Fibroblast of pulmonary artery (primary cell): ENCODE measurements around the gene KIAA0930.
"Not testable (repeated sequence)": the region's sequence is repeated elsewhere in the genome, so short reads cannot be mapped to it uniquely, and the experiment has no call there.

Source experiments
- DNase-seq: peaks from one replicate; pipeline ENCODE4 v3.0.0-alpha.2; 2010; ENCODE audit warnings: low read depth
- H3K4me3 ChIP-seq: replicated peaks from 2 replicates; pipeline ENCODE4 v1.5.1; 2011; ENCODE audit warnings: low read depth, mild to moderate bottlenecking, control low read depth, low read length, moderate library complexity
- TF ChIP-seq, protein P1 (sequence below): IDR thresholded peaks from 2 replicates; pipeline ENCODE4 v1.5.1; 2011; ENCODE audit warnings: mild to moderate bottlenecking, control low read depth, low read length, inconsistent platforms; ENCODE audit errors: missing control alignments

Gene KIAA0930

DNA sequence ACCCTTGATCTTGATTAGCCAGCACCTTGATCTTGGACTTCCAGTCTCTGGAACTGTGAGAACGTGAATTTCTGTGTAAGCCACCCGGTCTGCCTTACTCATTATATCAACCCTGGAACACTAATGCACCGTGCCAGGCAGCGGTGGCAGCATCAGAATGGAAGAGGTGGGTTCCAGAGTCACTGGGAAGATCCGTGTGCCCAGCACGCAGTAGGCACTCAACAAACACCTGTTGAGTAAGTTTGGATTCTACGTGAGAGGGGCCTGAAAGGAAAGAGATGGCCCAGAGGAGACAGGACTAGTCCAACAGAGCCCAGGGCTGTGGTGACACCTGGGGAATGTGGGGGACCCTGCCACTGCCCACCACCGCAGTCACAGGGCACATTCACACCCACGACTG is 37.4 kb upstream of the KIAA0930 start:
- TF ChIP-seq, protein P1, sequence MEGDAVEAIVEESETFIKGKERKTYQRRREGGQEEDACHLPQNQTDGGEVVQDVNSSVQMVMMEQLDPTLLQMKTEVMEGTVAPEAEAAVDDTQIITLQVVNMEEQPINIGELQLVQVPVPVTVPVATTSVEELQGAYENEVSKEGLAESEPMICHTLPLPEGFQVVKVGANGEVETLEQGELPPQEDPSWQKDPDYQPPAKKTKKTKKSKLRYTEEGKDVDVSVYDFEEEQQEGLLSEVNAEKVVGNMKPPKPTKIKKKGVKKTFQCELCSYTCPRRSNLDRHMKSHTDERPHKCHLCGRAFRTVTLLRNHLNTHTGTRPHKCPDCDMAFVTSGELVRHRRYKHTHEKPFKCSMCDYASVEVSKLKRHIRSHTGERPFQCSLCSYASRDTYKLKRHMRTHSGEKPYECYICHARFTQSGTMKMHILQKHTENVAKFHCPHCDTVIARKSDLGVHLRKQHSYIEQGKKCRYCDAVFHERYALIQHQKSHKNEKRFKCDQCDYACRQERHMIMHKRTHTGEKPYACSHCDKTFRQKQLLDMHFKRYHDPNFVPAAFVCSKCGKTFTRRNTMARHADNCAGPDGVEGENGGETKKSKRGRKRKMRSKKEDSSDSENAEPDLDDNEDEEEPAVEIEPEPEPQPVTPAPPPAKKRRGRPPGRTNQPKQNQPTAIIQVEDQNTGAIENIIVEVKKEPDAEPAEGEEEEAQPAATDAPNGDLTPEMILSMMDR = no peak
- no peak overlapping the region for H3K4me3 ChIP-seq
- no peak for DNase-seq

DNA sequence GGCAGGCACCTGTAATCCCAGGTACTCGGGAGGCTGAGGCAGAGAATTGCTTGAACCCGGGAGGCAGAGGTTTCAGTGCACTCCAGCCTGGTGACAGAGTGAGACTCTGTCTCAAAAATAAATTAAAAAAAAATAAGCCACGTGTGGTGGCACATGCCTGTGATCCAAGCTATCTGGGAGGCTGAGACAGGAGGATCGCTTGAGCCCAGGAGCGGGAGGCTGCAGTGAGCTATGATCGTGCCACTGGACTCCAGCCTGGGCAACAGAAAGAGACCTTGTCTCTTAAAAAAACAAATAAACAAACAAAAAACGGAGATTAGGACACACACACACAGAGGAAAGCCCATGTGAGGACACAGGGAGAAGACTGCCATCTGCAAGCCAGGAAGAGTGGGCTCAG is 37.0 kb upstream of the KIAA0930 start:
- not testable (repeated sequence) for DNase-seq, H3K4me3 ChIP-seq

DNA sequence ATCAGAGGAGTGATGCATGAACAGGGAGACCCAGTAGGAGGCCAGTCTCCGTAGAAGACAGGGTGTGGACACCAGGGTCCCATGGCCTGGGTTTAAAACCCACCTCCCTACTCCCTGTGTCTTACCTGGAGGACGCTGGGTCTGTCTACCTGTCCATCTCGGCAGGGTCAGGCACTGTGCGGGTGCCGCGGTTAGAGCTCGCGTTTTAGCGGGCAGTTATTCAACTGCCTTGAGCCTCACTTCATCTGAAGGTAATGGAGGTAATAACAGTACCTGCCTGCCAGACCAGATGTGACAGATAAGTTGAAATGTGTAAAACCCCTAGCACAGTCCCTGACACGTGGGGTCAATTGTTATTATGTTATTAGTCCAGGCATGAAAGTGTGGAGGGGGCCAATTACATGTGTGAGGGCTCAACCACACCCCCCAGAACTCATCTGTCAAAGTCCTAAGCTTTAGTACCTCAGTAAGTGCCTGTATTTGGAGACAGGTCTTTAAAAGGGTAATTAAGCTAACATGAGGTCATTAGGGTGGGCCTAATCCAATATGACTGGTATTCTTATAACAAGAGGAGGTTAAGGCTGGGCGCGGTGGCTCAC is 35.9 kb upstream of the KIAA0930 start:
- TF ChIP-seq, protein P1 = no peak
- H3K4me3 ChIP-seq = no peak overlapping the region
- DNase-seq = no peak

DNA sequence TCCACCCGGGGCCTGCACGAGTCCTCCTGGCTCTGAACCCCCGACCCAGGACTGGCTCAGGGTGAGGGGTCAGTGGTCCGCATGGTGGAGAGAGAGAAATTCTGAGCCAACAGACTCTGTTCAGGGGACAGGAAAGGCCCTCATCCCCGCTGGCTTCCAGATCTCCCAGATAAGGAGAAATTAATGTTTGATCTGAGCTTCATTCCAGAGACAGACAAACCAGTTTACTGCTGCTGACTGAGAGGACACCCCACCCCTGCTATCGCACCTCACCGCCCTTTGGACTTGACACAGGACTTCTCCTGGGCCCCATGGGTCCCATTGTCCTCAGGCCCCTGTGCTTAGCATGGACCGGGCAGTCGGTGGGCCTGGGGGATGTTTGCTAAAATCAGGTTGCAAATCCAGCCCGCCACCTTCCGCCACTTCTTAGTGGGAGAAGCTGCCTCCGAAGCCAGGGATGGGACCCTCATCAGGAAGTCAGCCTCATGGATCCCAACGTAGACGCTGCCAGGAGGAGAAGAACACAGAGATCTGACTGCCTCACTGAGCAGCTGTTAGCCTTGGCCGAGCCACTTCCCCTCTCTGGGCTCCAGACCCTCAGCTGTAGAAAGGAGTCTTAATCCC is 32.9 kb upstream of the KIAA0930 start:
- no peak for DNase-seq
- TF ChIP-seq, protein P1 = no peak
- H3K4me3 ChIP-seq = no peak overlapping the region

DNA sequence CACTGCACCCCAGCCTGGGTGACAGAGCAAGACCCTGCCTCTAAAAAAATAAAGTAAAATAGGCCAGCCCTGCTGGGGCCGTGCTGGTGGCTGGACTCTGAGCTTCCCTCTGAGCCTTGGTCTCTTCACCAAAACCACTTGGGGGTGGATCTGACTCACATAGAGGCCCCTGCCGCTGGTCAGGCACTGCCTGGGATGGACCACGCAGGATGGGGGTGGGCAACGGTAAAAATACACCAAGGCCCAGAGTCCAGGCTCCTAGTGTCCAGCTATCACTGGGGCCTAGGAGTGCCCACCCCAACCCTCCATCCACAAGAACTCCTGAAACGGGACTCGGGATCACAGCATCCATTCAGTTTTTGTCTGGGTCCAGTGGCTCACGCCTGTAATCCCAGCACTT is 31.8 kb upstream of the KIAA0930 start:
- no peak for DNase-seq
- H3K4me3 ChIP-seq = no peak overlapping the region
- TF ChIP-seq, protein P1 = no peak

DNA sequence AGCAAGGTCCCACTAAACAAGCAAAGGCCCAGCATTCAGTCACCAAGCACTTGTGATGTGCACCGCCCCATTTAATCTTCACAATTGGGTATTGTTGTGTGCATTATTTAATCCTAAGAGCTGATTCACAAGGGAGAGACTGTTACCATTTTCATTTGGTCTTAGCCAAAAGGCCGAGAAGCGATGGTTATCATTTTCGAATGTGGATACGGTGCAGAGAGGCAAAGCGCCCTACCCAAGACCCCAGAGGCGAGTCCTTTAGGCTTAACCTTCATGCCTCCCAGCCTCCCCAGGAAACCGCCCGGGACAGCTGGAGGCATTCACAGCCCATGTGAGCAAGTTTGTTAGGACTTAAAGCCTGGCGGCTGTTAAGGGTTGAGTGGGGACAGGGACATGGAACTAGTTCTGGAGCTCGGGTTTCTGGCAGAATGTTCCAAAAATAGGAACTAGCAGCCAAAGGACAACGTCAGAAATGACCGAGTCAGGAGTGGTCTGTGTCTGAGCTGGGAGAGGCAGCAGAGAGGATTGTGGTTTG is 31.0 kb upstream of the KIAA0930 start:
- DNase-seq = no peak
- H3K4me3 ChIP-seq = no peak overlapping the region
- TF ChIP-seq, protein P1 = no peak

DNA sequence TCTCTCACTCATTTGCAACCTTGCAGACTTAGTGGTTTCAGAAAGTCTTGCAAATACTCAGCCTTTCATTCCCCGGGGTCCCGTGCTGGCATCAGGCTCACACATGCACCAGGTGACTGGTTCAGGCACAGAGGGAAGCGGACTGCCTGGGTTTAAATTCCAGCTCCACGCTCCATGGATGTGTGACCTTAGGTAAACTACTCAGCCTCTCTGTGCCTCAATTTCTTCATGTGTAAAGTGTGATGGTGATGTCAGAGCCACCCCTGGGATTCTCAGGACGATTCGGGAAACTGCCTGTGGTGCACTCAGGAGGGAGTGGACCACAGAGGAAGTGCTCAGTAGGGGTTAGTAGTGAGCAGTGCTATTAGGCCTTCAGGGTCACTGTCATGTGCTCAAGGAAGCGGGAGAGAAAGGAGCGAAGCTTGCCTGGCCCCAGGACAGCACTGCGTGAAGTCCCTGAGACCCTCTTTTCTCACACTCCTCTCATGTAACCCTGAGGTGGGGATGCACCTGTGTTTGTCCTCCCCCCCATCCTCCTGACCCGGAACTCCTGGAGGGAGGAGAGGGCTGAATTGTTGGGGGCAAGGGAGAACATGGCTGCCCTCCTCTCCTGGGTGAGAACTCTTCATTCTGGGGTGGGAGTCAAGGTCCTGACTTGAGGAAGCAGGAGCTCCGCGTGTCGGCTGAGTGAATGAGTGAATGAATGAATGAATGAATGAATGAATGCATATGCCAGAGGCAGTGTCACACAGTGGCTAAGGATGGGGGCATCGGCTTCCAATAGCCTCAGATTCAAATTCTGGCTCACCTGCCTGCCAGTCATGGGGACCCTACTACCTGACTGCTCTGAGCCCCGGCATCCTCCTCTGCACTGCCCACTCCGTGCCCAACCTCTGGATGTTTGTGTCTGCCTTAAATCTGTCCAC is 29.7 kb upstream of the KIAA0930 start:
- TF ChIP-seq, protein P1 = no peak
- no peak overlapping the region for H3K4me3 ChIP-seq
- DNase-seq = no peak
